ENCODE results near the gene PER3.

The PER3 gene

GRCh38 chr1:7850786-7851185 lies 66.7 kb downstream of the PER3 start:
- in situ Hi-C loops (cut with HindIII; ENCODE audit: low sequenced_read_pairs): no loop called here
- TF ChIP-seq CTCF (IDR thresholded peaks at IDR 0.05; ENCODE audit: low read depth, low read length, missing control alignments): no peak
- no peak for DNase-seq (ENCODE audit: low read depth)
- H3K4me3 ChIP-seq (ENCODE audit: low read depth, low read length): no peak overlapping the region

- DNase-seq (ENCODE audit: low read depth): no peak
- in situ Hi-C loops (cut with HindIII; ENCODE audit: low sequenced_read_pairs): no loop called here
- TF ChIP-seq CTCF (IDR thresholded peaks at IDR 0.05; ENCODE audit: low read depth, low read length, missing control alignments): no peak
Observed at GRCh38 chr1:7852804-7853683, 69.0 kb downstream of the PER3 start, which contains the start of gene UTS2. Gene UTS2, minus strand, starts transcription at chr1:7853065. Its CDS starts 62 bp downstream, at chr1:7853003.

GRCh38 chr1:7853684-7854026 lies 69.6 kb downstream of the PER3 start:
- no peak for DNase-seq (ENCODE audit: low read depth)
- TF ChIP-seq CTCF (IDR thresholded peaks at IDR 0.05; ENCODE audit: low read depth, low read length, missing control alignments): no peak
- in situ Hi-C loops (cut with HindIII; ENCODE audit: low sequenced_read_pairs): no loop called here
- no peak overlapping the region for H3K4me3 ChIP-seq (ENCODE audit: low read depth, low read length)

More at GRCh38 chr1:7852804-7853683, 69.0 kb downstream of the PER3 start, which contains the start of gene UTS2:
- H3K4me3 ChIP-seq (ENCODE audit: low read depth, low read length): no peak within 1 kb of the TSS

- in situ Hi-C loops (cut with HindIII; ENCODE audit: low sequenced_read_pairs): no loop called here
- TF ChIP-seq CTCF (IDR thresholded peaks at IDR 0.05; ENCODE audit: low read depth, low read length, missing control alignments): no peak
- H3K4me3 ChIP-seq (ENCODE audit: low read depth, low read length): no peak overlapping the region
Observed at GRCh38 chr1:7856345-7856744, 72.3 kb downstream of the PER3 start.

GRCh38 chr1:7857000-7857399 lies 72.9 kb downstream of the PER3 start:
- no peak overlapping the region for H3K4me3 ChIP-seq (ENCODE audit: low read depth, low read length)
- no peak for TF ChIP-seq CTCF (IDR thresholded peaks at IDR 0.05; ENCODE audit: low read depth, low read length, missing control alignments)
- in situ Hi-C loops (cut with HindIII; ENCODE audit: low sequenced_read_pairs): no loop called here
- DNase-seq (ENCODE audit: low read depth): no peak

More at GRCh38 chr1:7856345-7856744, 72.3 kb downstream of the PER3 start:
- DNase-seq (ENCODE audit: low read depth): no peak

- in situ Hi-C loops (cut with HindIII; ENCODE audit: low sequenced_read_pairs): no loop called here
- no peak for DNase-seq (ENCODE audit: low read depth)
- no peak overlapping the region for H3K4me3 ChIP-seq (ENCODE audit: low read depth, low read length)
- TF ChIP-seq CTCF (IDR thresholded peaks at IDR 0.05; ENCODE audit: low read depth, low read length, missing control alignments): no peak
Observed at GRCh38 chr1:7857985-7858384, 73.9 kb downstream of the PER3 start.

All from astrocyte of the cerebellum (primary cell).